IPS DF 4.7 (cell line): ENCODE data around the gene MCL1.

ENCODE experiments used
- DNase-seq: peaks from one replicate; pipeline ENCODE4 v3.0.0-alpha.2; 2013; ENCODE audit warnings: low spot score; ENCODE audit errors: extremely low read depth

The MCL1 gene

DNA sequence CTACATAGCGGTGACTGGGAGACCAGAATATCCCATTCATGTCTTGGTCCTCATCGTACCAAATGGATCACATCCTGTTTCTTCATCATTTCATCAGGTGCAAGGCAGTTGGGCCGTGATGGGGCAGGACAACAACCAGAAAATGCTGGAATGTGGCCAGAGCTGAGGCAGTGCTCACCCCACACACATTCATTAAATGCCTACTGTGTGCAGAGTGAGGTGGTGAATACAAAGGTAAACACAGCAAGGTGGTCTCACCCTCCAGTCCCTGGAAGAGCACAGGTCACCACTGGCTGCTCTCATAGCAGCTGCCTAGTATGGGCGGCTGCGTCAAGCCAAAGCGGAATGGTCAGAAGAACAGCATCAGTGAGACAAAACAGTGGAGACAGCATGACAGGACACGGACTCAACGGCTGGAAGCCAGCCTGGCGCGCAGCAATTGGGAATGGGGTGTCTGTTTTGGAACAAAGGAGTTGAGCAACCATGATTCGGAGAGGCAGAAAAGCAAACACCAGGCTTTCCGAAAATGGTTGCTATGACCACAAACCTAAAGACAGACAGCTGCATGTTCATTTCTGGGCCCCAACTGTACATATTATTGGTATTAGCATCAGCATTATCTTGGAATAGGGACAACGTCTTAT lies 35.8 kb downstream of the MCL1 start:
- DNase-seq, result no peak

DNA sequence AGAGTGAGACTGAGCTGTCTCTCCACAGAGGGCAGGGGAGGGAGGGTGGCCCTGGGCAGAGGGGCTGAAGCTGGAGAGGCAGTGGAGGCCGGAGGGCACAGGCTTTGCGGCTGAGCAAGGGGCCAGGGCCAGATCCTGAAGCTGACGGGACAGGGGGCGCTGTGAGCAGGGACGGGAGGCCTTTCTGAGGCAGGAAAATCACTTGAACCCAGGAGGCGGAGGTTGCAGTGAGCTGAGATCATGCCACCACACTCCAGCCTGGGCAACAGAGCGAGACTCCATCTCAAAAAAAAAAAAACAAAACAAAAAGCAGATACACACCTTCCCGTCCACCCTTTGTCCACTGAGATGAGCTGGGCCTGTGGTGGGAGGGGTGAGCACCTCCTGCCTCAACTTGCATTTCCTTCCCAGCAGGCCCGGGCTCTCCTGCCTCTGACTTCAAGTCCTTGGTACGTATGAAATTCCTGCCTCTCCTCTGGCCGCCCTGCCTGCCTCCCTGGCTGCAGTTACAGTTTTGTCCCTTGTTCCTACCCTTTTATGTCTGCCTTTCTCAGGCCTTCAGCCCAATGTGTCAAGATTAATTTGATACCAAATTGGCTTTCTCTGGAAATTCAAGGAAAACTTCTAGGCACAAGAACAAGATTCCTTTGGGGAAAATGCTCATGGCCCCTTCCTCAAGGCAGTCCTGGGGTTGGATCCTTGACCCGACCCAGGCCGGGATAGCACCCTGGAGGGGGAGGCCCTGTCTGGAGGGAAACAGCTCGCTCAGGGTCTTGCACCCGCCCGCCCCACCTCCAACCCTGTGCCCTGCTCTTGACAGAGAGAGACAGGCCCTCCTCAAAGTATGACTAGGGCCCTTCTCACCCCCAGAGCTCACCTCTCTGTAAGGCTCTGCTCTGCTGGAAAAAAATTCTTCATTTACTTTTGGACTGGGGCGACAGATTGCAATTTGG lies 41.4 kb downstream of the MCL1 start:
- no peak for DNase-seq

DNA sequence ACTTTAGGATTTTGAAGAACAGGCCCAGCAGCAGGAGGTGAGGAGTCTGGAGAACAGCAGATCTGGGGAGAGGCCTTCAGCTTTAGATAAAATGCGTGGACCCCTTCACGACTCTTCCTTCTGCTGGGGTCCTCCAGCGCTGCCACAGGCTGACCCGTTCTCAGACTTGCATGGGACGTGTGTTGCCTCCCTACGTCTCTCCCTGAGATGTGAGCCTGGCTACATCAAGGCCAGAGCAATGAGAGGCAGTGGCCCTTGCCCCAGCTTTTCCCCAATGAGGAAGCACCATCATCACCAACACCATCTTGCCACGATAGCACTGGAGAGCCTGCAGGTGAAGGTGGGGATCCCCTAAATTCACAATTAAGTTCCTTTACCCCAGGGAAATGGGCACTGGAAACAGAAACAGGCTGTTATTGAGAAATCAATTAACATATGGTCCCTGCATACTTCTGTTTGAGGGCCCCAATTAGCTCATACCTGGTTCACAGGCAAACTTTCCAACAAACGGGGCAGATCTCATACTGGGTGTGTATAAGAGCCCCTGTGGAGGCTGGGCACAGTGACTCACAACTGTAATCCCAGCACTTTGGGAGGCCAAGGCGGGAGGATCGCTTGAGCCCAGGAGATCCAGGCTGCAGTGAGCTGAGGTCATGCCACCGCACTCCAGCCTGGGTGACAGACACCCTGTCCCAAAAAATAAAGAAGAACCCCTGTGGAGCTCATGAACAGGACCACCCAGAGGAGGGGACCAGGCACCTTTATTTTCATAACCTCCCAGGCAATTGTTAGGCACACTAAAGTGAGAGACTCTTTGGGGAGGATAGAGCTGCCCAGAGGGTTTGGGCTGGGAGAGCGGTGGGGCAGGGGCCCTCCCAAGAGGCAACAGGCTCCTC lies 42.3 kb downstream of the MCL1 start:
- DNase-seq, result no peak

DNA sequence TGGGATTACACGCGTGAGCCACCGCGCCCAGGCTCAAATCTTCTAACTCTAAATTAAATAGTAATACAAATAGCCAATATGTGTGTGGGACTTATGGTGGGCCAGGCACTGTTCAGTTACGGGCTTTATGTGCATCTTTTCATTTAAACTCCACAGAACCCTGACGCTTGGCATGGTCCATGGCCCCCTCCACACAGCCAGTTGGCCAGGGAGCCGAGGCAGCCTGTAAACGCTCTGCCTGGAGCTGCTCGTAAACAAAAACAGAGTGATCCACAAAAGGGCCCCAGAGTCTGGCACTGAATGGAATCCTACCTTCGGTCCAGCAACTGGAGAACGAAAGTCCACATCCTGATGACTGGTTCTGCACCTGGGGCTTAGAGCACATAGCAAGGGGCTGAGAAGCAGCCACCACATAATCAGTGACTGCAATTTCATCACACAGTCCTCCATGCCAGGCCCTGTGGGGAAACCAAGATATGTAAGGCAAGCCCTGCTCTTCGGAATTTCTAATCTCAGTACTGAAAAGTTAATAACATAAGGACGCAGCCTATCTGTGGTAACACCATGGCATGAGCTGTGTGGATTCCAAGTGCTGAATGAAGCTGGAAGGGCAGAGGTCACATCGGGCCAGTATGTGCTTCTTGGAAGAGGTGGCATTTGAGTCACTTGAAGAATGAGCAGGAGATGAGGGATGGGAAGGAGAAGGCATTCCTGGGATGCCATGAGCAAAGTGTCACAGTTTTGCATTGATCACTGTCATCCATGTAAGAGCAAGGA lies 43.7 kb downstream of the MCL1 start:
- DNase-seq, result no peak

DNA sequence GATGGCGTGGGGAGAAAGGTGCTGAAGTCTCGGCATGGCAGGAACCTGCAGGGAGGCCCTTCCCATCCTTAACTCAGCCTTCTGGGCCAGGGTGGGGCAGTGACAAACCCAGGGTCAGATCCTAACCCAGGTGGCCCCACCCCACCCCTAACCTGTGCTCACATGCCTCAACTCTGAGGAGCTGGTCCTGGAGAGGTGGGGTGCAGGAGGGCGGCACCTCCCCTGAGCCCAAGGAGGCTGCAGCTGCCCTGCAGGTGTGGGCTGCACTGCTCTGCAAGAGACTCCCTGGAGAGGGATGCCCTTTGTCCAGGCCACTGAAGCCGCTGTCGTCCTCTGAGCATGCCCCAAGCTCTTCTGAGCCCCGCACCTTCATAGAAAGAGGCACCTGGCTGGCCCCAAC lies 45.4 kb downstream of the MCL1 start:
- no peak for DNase-seq

DNA sequence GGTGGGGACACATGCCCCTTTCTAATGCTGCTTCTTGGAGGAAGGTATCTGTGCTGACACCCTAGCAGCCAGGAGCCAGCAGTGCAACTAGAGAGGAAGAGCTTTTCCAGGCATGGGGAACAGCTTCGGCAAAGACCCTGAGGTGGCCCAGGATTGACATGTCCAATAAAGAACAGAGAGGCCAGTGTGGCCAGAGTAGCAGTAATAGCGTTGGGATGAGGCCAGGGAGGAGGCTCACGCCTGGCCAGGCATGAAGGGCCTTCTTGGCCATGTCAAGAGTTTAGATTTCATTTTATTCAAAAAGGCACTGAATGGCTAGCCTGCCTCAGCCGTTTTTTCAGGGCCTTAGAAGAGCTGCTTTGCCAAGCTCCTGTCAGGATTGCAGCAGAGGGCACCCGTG lies 46.5 kb downstream of the MCL1 start:
- no peak for DNase-seq

DNA sequence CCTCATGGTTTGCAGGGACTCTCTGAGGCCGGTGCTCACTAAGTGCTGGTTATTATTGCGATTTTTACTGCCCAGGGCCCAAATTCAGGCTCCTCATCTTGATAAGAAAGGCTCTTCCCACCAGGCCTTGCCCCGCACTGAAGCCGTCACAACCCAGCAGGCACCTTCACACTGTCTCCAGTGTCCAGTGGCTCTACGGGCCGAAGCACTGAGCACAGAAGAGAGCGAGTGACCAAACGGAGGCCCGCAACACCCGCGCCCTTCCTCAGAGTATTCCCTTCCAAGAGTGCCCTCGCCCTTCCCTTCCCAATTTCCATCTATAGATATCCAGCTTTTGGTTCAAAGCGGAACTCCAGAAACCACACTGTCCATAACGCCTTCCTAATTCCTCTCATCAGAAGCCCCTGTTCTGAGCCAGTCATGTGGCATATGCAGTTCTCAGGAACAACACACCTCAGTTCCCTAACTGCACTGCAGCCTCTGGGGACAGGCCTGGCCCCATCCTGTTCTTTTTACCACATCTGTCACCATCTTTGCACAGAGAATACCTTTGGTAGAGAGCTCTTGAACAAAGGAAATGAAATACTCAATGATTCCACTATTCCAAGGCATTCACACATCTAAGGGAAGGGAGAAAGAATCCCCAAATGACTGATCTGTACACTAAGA lies 48.8 kb downstream of the MCL1 start:
- DNase-seq, result no peak

DNA sequence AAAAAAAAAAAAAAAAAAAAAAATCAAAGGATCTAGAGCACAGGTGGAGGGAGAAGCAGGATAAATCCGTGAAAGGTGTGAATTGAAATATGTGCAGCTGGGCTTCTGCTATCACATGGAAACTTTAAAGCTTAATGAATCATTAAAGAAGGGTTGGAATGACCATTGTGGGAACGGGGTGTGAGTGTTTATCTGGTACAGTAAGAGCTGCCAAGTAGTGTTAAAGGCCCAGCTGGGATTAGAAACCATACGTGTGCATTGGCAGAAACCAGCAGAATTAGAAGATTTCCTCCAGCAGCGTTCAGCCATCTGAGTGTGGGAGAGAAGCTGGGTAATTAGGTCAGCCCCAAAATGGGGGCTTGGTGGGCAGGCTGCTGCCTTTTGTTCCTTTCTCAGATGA lies 50.4 kb downstream of the MCL1 start:
- DNase-seq, result no peak

DNA sequence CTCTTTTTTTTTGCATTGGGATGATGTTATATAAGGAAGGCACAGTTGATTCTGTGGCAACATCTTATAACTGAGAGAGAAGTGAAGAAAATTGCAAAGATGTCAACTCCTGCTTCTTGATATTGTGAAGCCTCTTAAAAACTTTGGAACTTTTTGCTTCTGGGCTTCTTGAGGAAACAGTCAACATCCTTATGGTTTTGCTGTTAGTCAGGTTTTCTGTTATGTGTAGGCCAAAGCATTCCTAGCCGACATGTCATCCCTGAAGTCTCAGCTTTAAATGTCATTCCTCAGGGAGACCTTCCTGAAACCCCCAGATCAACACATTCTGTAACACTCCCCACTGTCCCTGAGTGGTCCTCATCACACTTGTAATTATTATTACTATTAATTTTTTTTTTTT lies 51.2 kb downstream of the MCL1 start:
- no peak for DNase-seq

DNA sequence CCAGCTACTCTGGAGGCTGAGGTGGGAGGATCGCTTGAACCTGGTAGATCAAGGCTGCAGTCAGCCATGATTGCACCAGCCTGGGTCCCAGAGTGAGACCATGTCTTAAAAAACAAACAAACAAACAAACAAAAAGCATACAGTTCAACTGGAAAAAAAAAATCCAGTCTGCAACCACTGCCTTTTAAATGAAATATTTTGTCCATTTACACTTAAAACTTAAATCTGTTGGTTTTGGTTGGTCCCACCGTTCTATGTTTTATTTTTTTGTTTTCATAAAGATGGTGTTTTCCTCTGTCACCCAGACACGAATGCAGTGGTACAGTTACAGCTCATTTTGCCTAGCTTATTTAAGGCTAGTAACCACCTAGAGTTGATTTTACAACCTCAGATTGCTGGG lies 54.1 kb downstream of the MCL1 start:
- no peak for DNase-seq
